Measurements from ENCODE around the gene C1orf35.

Gene C1orf35

GRCh38 chr1:228058172-228058948, 44.8 kb downstream of the C1orf35 start:
- peaks cover 37% of the 10 kb centered on the region for H3K27me3 ChIP-seq (ENCODE audit: control insufficient read depth, insufficient read depth, low read length)
- H3K27ac ChIP-seq (ENCODE audit: low read depth, low read length), result no peak overlapping the region
- H3K4me3 ChIP-seq (ENCODE audit: low read length), result no peak overlapping the region
- no peak overlapping the region for H3K9ac ChIP-seq (ENCODE audit: low read length)
- no peaks in the 10 kb centered on the region for H3K36me3 ChIP-seq (ENCODE audit: control insufficient read depth, insufficient read depth, low read length)
- no peaks in the 10 kb centered on the region for H3K4me1 ChIP-seq (ENCODE audit: control insufficient read depth, insufficient read depth, low read length)

Data from rectal smooth muscle tissue (tissue), 1 donor.